ENCODE measurements around the gene L1TD1.
"Not testable (repeated sequence)": the region's sequence is repeated elsewhere in the genome, so short reads cannot be mapped to it uniquely, and the experiment has no call there.

- not testable (repeated sequence) for TF ChIP-seq CTCF (IDR thresholded peaks at IDR 0.05 in 4 of 5, conservative IDR thresholded peaks at IDR 0.05 in 1 of 5); POLR2A (IDR thresholded peaks at IDR 0.05)
These were observed 9.4 kb upstream of the L1TD1 start for GRCh38 chr1:62185233-62185632.
